Peyer's patch (tissue), 4 donors: ENCODE measurements around the gene TTC38. TPM values are rescaled to one million over a fixed set of nuclear protein-coding genes. Genes with fewer than 3 reads are reported as not detected.

Experiments
- DNase-seq, 3 donors: peaks; one replicate each; pipeline ENCODE4 v3.0.0-alpha.2; 2017 to 2019
- H3K27ac ChIP-seq, 4 donors: fragments of 200-600 bp; sonication (generic); one replicate each; pipeline ENCODE4 v1.5.1; 2016 to 2019
- H3K27me3 ChIP-seq, 2 donors: fragments of 200-600 bp; sonication (generic); one replicate each; pipeline ENCODE4 v1.5.1; 2019
- H3K36me3 ChIP-seq, 3 donors: fragments of 200-600 bp; sonication (generic); one replicate each; pipeline ENCODE4 v1.5.1; 2016 to 2019
- H3K4me1 ChIP-seq, 4 donors: fragments of 200-600 bp; sonication (generic); one replicate each; pipeline ENCODE4 v1.5.1; 2016 to 2019
- H3K4me3 ChIP-seq, 4 donors: fragments of 200-600 bp; sonication (generic); 1 replicate in 3 of 4; 2 replicates in 1 of 4; pipeline ENCODE4 v1.5.1; 2016 to 2019; ENCODE audit warnings: mild to moderate bottlenecking in 1 of 4
- H3K9me3 ChIP-seq, 4 donors: fragments of 200-600 bp; sonication (generic); one replicate each; pipeline ENCODE4 v1.5.1; 2016 to 2019; ENCODE audit warnings: mild to moderate bottlenecking in 1 of 4
- CTCF ChIP-seq, 6 experiments: fragments of 450-650 bp in 4 of 6; fragments of 200-600 bp in 2 of 6; sonication (generic) in 1 of 6; IDR thresholded peaks; one replicate each; pipeline ENCODE4 v1.5.1; 2017 to 2019; ENCODE audit warnings: antibody characterized with exemption in 6 of 6, mild to moderate bottlenecking in 3 of 6, moderate library complexity in 1 of 6
- POLR2A ChIP-seq, 2 donors: fragments of 450-650 bp; IDR thresholded peaks; one replicate each; pipeline ENCODE4 v1.5.1; 2017; ENCODE audit warnings: antibody characterized with exemption in 2 of 2, mild to moderate bottlenecking in 2 of 2, moderate library complexity in 2 of 2
- total RNA-seq, 4 donors: library from RNA; depleted of rRNA; stranded (reverse); fragments of >200 nt; gene quantifications; one replicate each; pipeline ENCODE4 v1.1.0, GENCODE V29; 2016

The TTC38 gene
- total RNA-seq, 4 donors from 2014 or later = 173 to 606 (median 587) TPM

GRCh38 chr22:46297151-46297812 is 29.5 kb downstream of the TTC38 start:
- DNase-seq = peak in 1 of 3 donors; percentile 57
- H3K27ac ChIP-seq = no peak overlapping the region
- H3K4me1 ChIP-seq = peaks cover 0 to 17% (median 9%) of the 10 kb centered on the region in 4 donors
- peaks cover 0 to 13% (median 0%) of the 10 kb centered on the region in 3 donors for H3K36me3 ChIP-seq
- H3K4me3 ChIP-seq = peak overlapping the region; percentile 49 to 69 (median 58)
- no peaks in the 10 kb centered on the region for H3K9me3 ChIP-seq
- no peak for TF ChIP-seq CTCF (IDR thresholded peaks at IDR 0.05)
- TF ChIP-seq POLR2A (IDR thresholded peaks at IDR 0.05) = no peak
- no peaks in the 10 kb centered on the region for H3K27me3 ChIP-seq

GRCh38 chr22:46299101-46299500 is 31.3 kb downstream of the TTC38 start:
- peak in 1 of 3 donors; percentile 2 for DNase-seq

GRCh38 chr22:46300491-46300890 is 32.7 kb downstream of the TTC38 start:
- H3K27me3 ChIP-seq = no peaks in the 10 kb centered on the region
- H3K27ac ChIP-seq = no peak overlapping the region
- no peaks in the 10 kb centered on the region for H3K9me3 ChIP-seq
- H3K36me3 ChIP-seq = no peaks in the 10 kb centered on the region
- DNase-seq = peak in 1 of 3 donors; percentile 8
- no peak for TF ChIP-seq POLR2A (IDR thresholded peaks at IDR 0.05)
- TF ChIP-seq CTCF (IDR thresholded peaks at IDR 0.05) = no peak
- H3K4me3 ChIP-seq = no peak overlapping the region
- H3K4me1 ChIP-seq = peaks cover 0 to 15% (median 9%) of the 10 kb centered on the region in 4 donors

More at GRCh38 chr22:46299101-46299500, 31.3 kb downstream of the TTC38 start:
- Histone ChIP-seq H3K9me3 (no peaks in the 10 kb centered on the region), H3K36me3 (no peaks in the 10 kb centered on the region), H3K4me3 (no peak overlapping the region), H3K27me3 (no peaks in the 10 kb centered on the region), H3K27ac (no peak overlapping the region), H3K4me1 (peaks cover 0 to 17% (median 9%) of the 10 kb centered on the region in 4 donors)
- TF ChIP-seq CTCF (IDR thresholded peaks at IDR 0.05) = no peak
- no peak for TF ChIP-seq POLR2A (IDR thresholded peaks at IDR 0.05)

- H3K36me3 ChIP-seq = peaks cover 0 to 2% (median 0%) of the 10 kb centered on the region in 3 donors
- DNase-seq = no peak
These were observed 35.6 kb downstream of the TTC38 start for GRCh38 chr22:46303347-46303965.

More at GRCh38 chr22:46303347-46303965, 35.6 kb downstream of the TTC38 start:
- H3K27me3 ChIP-seq = no peaks in the 10 kb centered on the region
- H3K9me3 ChIP-seq = no peaks in the 10 kb centered on the region
- H3K4me3 ChIP-seq = no peak overlapping the region
- H3K27ac ChIP-seq = no peak overlapping the region
- TF ChIP-seq POLR2A (IDR thresholded peaks at IDR 0.05) = no peak
- no peak for TF ChIP-seq CTCF (IDR thresholded peaks at IDR 0.05)
- no peaks in the 10 kb centered on the region for H3K4me1 ChIP-seq
